ENCODE data around the gene ADAR.

Gene ADAR

DNA sequence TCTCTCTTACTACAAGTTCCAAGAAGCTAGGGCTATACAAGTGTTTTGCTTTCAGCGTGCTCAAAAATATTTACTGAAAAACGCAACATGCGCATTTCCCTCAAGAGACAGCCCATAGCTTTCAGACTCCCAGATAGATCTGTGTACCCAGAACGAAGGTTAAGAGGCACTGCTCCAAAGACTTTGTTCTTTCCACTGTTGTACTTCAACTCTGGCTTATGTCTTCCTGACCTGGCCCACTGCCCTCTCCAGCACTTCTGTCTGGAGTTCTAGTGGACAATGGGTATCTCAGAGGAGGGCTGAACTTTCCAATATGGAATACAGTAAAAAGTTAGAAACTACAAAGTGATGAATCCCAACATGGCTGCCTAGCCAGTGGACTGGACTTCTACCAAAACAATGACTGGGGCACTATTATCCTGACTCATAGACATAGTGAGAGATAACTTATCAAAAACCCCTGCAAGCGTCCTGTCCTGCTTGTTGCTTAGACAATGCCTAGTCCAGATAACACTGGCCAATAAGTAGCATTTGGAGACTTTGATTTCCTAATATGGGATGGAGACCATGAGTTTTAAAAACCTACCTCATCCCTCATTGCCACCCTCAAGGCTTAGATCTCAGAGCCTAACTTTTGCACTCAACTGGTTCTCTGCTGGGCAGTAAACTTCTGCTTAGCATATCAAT, 8.8 kb upstream of the ADAR start:
- ChIA-PET CTCF (interaction anchor here (1.4 kb wide), 1 partner anchor 137 kb away, joined by 4 read pairs; no protein-coding TSS in a partner anchor), POLR2A (no interaction called here)
- TF ChIP-seq, protein P1, sequence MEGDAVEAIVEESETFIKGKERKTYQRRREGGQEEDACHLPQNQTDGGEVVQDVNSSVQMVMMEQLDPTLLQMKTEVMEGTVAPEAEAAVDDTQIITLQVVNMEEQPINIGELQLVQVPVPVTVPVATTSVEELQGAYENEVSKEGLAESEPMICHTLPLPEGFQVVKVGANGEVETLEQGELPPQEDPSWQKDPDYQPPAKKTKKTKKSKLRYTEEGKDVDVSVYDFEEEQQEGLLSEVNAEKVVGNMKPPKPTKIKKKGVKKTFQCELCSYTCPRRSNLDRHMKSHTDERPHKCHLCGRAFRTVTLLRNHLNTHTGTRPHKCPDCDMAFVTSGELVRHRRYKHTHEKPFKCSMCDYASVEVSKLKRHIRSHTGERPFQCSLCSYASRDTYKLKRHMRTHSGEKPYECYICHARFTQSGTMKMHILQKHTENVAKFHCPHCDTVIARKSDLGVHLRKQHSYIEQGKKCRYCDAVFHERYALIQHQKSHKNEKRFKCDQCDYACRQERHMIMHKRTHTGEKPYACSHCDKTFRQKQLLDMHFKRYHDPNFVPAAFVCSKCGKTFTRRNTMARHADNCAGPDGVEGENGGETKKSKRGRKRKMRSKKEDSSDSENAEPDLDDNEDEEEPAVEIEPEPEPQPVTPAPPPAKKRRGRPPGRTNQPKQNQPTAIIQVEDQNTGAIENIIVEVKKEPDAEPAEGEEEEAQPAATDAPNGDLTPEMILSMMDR (IDR thresholded peaks at IDR 0.05; ENCODE audit: control extremely low read depth, extremely low read depth, low read depth, missing control alignments), result no peak
- DNase-seq (ENCODE audit: extremely low spot score), result no peak

DNA sequence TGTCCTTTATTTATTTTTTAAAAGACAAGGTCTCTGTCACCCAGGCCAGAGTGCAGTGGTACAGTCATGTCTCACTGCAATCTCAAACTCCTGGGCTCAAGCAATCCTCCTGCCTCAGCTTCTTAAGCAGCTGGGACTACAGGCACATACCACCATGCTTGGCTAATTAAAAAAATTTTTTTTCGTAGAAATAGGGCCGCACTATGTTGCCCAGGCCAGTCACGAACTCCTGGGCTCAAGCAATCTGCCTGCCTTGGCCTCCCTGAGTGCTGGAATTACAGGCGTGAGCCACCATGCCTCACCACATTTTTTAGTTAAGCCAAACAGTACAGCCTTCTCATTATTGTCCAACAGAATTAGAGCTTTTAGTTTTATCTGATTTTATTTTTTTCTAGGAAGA, 7.4 kb upstream of the ADAR start:
- POLR2A ChIA-PET, result no interaction called here
- TF ChIP-seq, protein P1 (IDR thresholded peaks at IDR 0.05; ENCODE audit: control extremely low read depth, extremely low read depth, low read depth, missing control alignments), result no peak
- CTCF ChIA-PET, result interaction anchor here (0.7 to 1.4 kb wide), 2 partner anchors 10 to 136 kb away, joined by 4 read pairs; no protein-coding TSS in a partner anchor
- DNase-seq (ENCODE audit: extremely low spot score), result no peak

DNA sequence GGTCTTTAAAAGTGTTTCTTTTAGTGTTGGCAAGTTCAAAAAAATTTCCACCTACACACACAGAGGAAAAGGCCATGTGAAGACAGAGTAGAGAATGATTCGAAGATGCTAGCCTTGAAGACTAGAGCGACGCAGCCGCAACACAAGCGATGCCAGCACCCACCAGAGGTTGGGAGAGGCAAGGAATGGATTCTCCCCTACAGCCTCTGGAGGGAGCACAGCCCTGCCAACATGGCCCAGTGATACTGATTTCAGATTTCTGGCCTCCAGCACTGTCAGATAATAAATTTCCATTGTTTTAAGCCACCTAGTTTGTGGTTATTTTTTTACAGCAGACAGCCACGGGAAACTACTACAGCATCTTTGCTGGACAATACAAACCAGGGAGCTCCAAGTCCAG, 6.9 kb upstream of the ADAR start:
- ChIA-PET CTCF (interaction anchor here (0.7 to 1.4 kb wide), 2 partner anchors 10 to 136 kb away, joined by 4 read pairs; no protein-coding TSS in a partner anchor), POLR2A (no interaction called here)
- no peak for DNase-seq (ENCODE audit: extremely low spot score)
- TF ChIP-seq, protein P1 (IDR thresholded peaks at IDR 0.05; ENCODE audit: control extremely low read depth, extremely low read depth, low read depth, missing control alignments), result no peak

DNA sequence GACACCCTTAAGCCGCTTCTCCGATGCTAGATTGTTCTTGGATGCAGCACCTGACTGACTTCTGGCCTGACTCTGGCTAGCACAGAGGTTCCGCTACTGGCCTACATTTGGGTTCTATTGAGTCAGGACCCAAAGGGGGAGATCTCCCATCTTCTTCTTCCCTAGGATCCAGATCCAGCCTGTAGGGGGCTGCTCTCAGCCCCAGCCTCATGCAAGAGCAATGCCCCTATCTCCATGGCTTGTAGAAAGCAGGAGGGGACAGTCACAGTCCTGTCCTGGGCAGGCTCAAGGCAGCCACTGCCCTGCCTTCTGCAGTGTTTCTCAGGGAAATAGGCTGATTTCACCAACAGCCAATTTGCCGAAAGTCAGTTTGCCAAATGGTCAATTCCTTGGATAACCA, 6.3 kb upstream of the ADAR start:
- no peak for DNase-seq (ENCODE audit: extremely low spot score)
- ChIA-PET POLR2A (no interaction called here), CTCF (no interaction called here)
- TF ChIP-seq, protein P1 (IDR thresholded peaks at IDR 0.05; ENCODE audit: control extremely low read depth, extremely low read depth, low read depth, missing control alignments), result no peak

DNA sequence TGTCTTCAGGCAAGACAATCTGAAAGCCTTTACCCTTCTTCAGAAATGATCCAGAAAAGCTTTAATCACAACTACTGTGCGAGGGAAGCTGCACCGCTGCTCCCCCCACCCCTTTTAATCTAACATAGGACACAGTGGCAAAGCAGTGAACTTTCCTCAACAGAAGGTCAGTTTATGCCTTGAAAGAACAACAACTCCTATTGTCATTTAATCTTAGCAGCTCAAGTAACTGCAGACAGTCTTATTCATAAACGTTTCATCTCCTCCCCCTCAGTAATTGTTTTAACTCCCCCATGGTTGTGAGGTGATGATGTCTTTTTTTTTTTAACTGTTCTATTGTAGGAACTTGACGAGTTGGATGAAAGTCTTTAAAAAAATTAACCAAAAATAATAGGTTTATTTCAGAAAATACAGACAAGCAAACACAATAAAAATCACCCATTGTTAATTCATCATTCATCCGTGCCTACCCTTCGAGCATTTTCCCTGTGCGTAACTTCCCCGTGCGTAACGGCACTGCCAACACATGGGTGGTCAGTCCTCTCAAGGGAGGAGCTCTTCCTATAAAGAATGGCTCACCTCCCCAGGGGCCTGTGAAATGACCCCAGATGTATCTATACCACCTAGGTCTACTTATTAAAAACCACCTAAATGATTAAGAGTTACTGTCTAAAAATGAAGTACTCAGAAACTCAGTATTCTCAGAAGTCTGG, 3.3 kb upstream of the ADAR start:
- CTCF ChIA-PET, result interaction anchor here (1.0 to 3.1 kb wide), 5 partner anchors 11 to 474 kb away, joined by 3 to 13 read pairs (median 4); no protein-coding TSS in a partner anchor

More for the DNA sequence above, 3.3 kb upstream of the ADAR start:
- DNase-seq (ENCODE audit: extremely low spot score), result no peak
- TF ChIP-seq, protein P1 (IDR thresholded peaks at IDR 0.05; ENCODE audit: control extremely low read depth, extremely low read depth, low read depth, missing control alignments), result no peak
- POLR2A ChIA-PET, result interaction anchor here (0.6 kb wide), 1 partner anchor 323 kb away, joined by 3 read pairs; no protein-coding TSS in a partner anchor

Measured in GM10248 (cell line).